Adrenal gland (tissue), 5 donors: ENCODE measurements around the gene TEX22.

Source experiments
- CTCF ChIP-seq, 6 experiments: fragments of 450-650 bp in 4 of 6; fragments of 200-600 bp in 2 of 6; sonication (generic) in 1 of 6; IDR thresholded peaks; 1 replicate in 5 of 6; 2 replicates in 1 of 6; pipeline versions ENCODE4 v1.5.1 to v1.8.0; 2016 to 2021; ENCODE audit warnings: antibody characterized with exemption in 6 of 6, mild to moderate bottlenecking in 2 of 6, moderate library complexity in 1 of 6
- POLR2A ChIP-seq, 2 donors: fragments of 450-650 bp; IDR thresholded peaks; one replicate each; pipeline ENCODE4 v1.6.1; 2017; ENCODE audit warnings: antibody characterized with exemption in 2 of 2, mild to moderate bottlenecking in 2 of 2, moderate library complexity in 1 of 2
- donor health status: DM: no; HTN: no; CAD: no.

GRCh38 chr14:105400016-105400415, 1.7 kb downstream of the TEX22 start:
- TF ChIP-seq CTCF (IDR thresholded peaks at IDR 0.05) (no peak), POLR2A (IDR thresholded peaks at IDR 0.05) (no peak)
